Embryonic facial prominence (tissue), 1 donor: ENCODE data around the gene RADIL.

Source experiments
- DNase-seq: peaks from one replicate; pipeline ENCODE4 v3.0.0-alpha.2; 2016; ENCODE audit errors: extremely low spot score

RADIL gene

GRCh38 chr7:4851459-4852422 lies 31.8 kb downstream of the RADIL start:
- DNase-seq, result no peak

- DNase-seq, result no peak
Observed at GRCh38 chr7:4850262-4850795, 33.2 kb downstream of the RADIL start.

GRCh38 chr7:4849390-4849789 lies 34.1 kb downstream of the RADIL start:
- DNase-seq, result no peak

GRCh38 chr7:4845740-4846142 lies 37.8 kb downstream of the RADIL start:
- no peak for DNase-seq

- DNase-seq, result no peak
Observed at GRCh38 chr7:4842319-4843064, 41.0 kb downstream of the RADIL start.

GRCh38 chr7:4841836-4842235 lies 41.7 kb downstream of the RADIL start:
- no peak for DNase-seq

- DNase-seq, result no peak
Observed at GRCh38 chr7:4841007-4841784, 42.3 kb downstream of the RADIL start.

GRCh38 chr7:4840079-4840501 lies 43.4 kb downstream of the RADIL start:
- no peak for DNase-seq

GRCh38 chr7:4838626-4839334 lies 44.7 kb downstream of the RADIL start:
- no peak for DNase-seq

GRCh38 chr7:4837803-4838625 lies 45.5 kb downstream of the RADIL start:
- DNase-seq, result no peak

GRCh38 chr7:4837041-4837802 lies 46.3 kb downstream of the RADIL start:
- no peak for DNase-seq

GRCh38 chr7:4836206-4836661 lies 47.3 kb downstream of the RADIL start:
- no peak for DNase-seq

- DNase-seq, result no peak
Observed at GRCh38 chr7:4835398-4836205, 47.9 kb downstream of the RADIL start.

- DNase-seq, result no peak
Observed at GRCh38 chr7:4834601-4835397, 48.7 kb downstream of the RADIL start.

GRCh38 chr7:4833691-4834600 lies 49.6 kb downstream of the RADIL start:
- DNase-seq, result no peak

- DNase-seq, result no peak
Observed at GRCh38 chr7:4833176-4833575, 50.3 kb downstream of the RADIL start.

GRCh38 chr7:4832711-4833110 lies 50.8 kb downstream of the RADIL start:
- no peak for DNase-seq
